Fibroblast of lung (primary cell): ENCODE data around the gene SMNDC1. TPM values are rescaled to one million over a fixed set of nuclear protein-coding genes. Genes with fewer than 3 reads are reported as not detected.

Experiments
- DNase-seq, 2 donors: peaks; one replicate each; pipeline versions ENCODE4 v3.0.0 to v3.0.0-alpha.2; 2010; ENCODE audit warnings: low read depth in 2 of 2
- H2AFZ ChIP-seq: 2 replicates; pipeline ENCODE4 v1.5.1; 2012; ENCODE audit warnings: low read length, control low read depth, inconsistent platforms
- H3K27ac ChIP-seq: 2 replicates; pipeline ENCODE4 v1.5.1; 2011; ENCODE audit warnings: low read length, control low read depth; ENCODE audit not compliant: insufficient read depth
- H3K27me3 ChIP-seq: 2 replicates; pipeline ENCODE4 v1.5.1; 2011; ENCODE audit warnings: mild to moderate bottlenecking, low read length; ENCODE audit not compliant: control insufficient read depth, insufficient read depth
- H3K36me3 ChIP-seq: 2 replicates; pipeline ENCODE4 v1.5.1; 2011; ENCODE audit warnings: low read length; ENCODE audit not compliant: control insufficient read depth, insufficient read depth
- H3K4me1 ChIP-seq: 2 replicates; pipeline ENCODE4 v1.5.1; 2011; ENCODE audit warnings: low read length; ENCODE audit not compliant: control insufficient read depth, insufficient read depth; ENCODE audit errors: extremely low read depth
- H3K4me2 ChIP-seq: 2 replicates; pipeline ENCODE4 v1.5.1; 2011; ENCODE audit warnings: low read length, control low read depth; ENCODE audit not compliant: insufficient read depth; ENCODE audit errors: extremely low read depth
- H3K4me3 ChIP-seq, 4 experiments: fragments of 200-600 bp in 1 of 4; sonication (generic) in 1 of 4; replicated peaks in 1 of 4; 2 replicates each; pipeline ENCODE4 v1.5.1; 2011 to 2016; ENCODE audit warnings: low read length in 4 of 4, low read depth in 3 of 4, mild to moderate bottlenecking in 3 of 4, control low read depth in 2 of 4, inconsistent platforms in 1 of 4, mixed read lengths in 1 of 4; ENCODE audit not compliant: insufficient read depth in 1 of 4; ENCODE audit errors: control extremely low read depth in 1 of 4
- H3K79me2 ChIP-seq: 2 replicates; pipeline ENCODE4 v1.5.1; 2012; ENCODE audit warnings: mild to moderate bottlenecking, low read length, inconsistent platforms; ENCODE audit not compliant: control insufficient read depth, insufficient read depth
- H3K9ac ChIP-seq: 2 replicates; pipeline ENCODE4 v1.5.1; 2011; ENCODE audit warnings: mild to moderate bottlenecking, low read length, control low read depth; ENCODE audit not compliant: insufficient read depth
- H3K9me3 ChIP-seq: 2 replicates; pipeline ENCODE4 v1.5.1; 2012; ENCODE audit warnings: low read depth, low read length; ENCODE audit not compliant: control insufficient read depth, insufficient read depth
- H4K20me1 ChIP-seq: 2 replicates; pipeline ENCODE4 v1.5.1; 2011; ENCODE audit warnings: low read length; ENCODE audit not compliant: control insufficient read depth, insufficient read depth; ENCODE audit errors: extremely low read depth
- EZH2 ChIP-seq: IDR thresholded peaks from 2 replicates; pipeline ENCODE4 v1.5.1; 2012; ENCODE audit warnings: low read length, control low read depth, mild to moderate bottlenecking; ENCODE audit errors: missing control alignments
- polyA plus RNA-seq, 2 donors: library from polyadenylated mRNA; depleted of rRNA in 1 of 2; stranded (reverse) in 1 of 2; unstranded in 1 of 2; fragments of >200 nt; gene quantifications; 2 replicates each; pipeline ENCODE4 v1.2.1, GENCODE V29; 2011 to 2012; ENCODE audit warnings: missing spikeins in 1 of 2
- total RNA-seq: library from RNA; depleted of rRNA; stranded (reverse); fragments of >200 nt; gene quantifications from 2 replicates; pipeline ENCODE4 v1.2.1, GENCODE V29; 2014
- TF ChIP-seq, protein P1 (sequence below), 2 donors: IDR thresholded peaks in 1 of 2; conservative IDR thresholded peaks in 1 of 2; 1 replicate in 1 of 2; 2 replicates in 1 of 2; pipeline ENCODE4 v1.5.1; 2011 to 2012; ENCODE audit warnings: low read length in 2 of 2, control low read depth in 1 of 2, inconsistent platforms in 1 of 2, low read depth in 1 of 2, mild to moderate bottlenecking in 1 of 2

Gene SMNDC1
- total and polyA plus RNA-seq, 2 donors (not counting 1 experiment from before 2014, with no cell fraction given): 8.9 to 19.4 TPM

DNA sequence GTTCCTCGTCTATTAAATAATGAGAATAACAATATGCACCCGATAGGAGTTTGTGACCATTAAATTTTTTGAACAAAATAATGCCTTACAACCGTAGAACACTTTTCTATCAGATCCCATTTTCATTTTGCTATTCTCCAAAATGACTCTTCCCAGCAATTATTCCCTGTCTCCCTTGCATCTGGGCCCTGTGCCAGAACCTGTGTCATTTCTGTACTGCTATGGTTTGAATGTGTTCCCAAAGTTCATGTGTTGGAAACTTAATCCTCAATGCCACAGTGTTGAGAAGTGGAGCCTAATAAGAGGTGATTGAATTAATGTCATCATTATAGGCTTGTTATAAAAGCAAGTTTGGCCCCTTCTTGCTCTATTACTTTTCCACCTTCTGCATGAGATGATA lies 33.2 kb upstream of the SMNDC1 start:
- Histone ChIP-seq H2AFZ (no peak overlapping the region), H3K27me3 (no peaks in the 10 kb centered on the region), H3K4me2 (no peak overlapping the region), H3K36me3 (no peaks in the 10 kb centered on the region), H3K9me3 (no peaks in the 10 kb centered on the region), H4K20me1 (no peaks in the 10 kb centered on the region), H3K4me3 (no peak overlapping the region), H3K27ac (no peak overlapping the region), H3K79me2 (no peaks in the 10 kb centered on the region), H3K9ac (no peak overlapping the region), H3K4me1 (peaks cover 13% of the 10 kb centered on the region)
- peak; percentile 59 to 60 for DNase-seq
- TF ChIP-seq, protein P1, sequence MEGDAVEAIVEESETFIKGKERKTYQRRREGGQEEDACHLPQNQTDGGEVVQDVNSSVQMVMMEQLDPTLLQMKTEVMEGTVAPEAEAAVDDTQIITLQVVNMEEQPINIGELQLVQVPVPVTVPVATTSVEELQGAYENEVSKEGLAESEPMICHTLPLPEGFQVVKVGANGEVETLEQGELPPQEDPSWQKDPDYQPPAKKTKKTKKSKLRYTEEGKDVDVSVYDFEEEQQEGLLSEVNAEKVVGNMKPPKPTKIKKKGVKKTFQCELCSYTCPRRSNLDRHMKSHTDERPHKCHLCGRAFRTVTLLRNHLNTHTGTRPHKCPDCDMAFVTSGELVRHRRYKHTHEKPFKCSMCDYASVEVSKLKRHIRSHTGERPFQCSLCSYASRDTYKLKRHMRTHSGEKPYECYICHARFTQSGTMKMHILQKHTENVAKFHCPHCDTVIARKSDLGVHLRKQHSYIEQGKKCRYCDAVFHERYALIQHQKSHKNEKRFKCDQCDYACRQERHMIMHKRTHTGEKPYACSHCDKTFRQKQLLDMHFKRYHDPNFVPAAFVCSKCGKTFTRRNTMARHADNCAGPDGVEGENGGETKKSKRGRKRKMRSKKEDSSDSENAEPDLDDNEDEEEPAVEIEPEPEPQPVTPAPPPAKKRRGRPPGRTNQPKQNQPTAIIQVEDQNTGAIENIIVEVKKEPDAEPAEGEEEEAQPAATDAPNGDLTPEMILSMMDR (conservative IDR thresholded peaks at IDR 0.05 in 1 of 2, IDR thresholded peaks at IDR 0.05 in 1 of 2; ENCODE audit: low read depth in 1 of 2, low read length in 2 of 2): no peak
- TF ChIP-seq EZH2: no peak

DNA sequence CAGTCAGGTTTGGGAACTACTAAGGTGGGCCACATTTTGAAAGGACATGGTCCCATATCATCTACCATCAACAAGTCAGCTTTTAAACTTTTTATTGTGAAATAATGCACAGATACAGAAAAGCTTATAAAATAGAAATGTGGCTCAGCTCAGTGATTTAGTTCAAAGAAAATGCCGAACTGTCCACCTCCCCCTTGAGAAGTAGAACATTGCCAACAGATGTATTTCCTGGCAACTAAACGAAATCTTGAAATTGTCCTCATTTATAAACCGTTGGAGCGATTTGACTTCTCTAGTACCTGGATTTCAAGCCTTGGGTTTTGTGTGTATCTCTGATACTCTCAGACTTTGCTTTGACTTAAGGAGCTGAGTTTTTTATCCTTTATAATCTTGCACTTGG lies 32.7 kb upstream of the SMNDC1 start:
- DNase-seq: no peak
- Histone ChIP-seq H3K27me3 (no peaks in the 10 kb centered on the region), H3K4me2 (no peak overlapping the region), H4K20me1 (no peaks in the 10 kb centered on the region), H3K9me3 (no peaks in the 10 kb centered on the region), H3K4me3 (no peak overlapping the region), H3K27ac (no peak overlapping the region), H3K9ac (no peak overlapping the region), H3K4me1 (peaks cover 13% of the 10 kb centered on the region), H3K79me2 (no peaks in the 10 kb centered on the region), H3K36me3 (no peaks in the 10 kb centered on the region), H2AFZ (no peak overlapping the region)
- TF ChIP-seq, protein P1 (conservative IDR thresholded peaks at IDR 0.05 in 1 of 2, IDR thresholded peaks at IDR 0.05 in 1 of 2; ENCODE audit: low read depth in 1 of 2, low read length in 2 of 2): no peak
- no peak for TF ChIP-seq EZH2

DNA sequence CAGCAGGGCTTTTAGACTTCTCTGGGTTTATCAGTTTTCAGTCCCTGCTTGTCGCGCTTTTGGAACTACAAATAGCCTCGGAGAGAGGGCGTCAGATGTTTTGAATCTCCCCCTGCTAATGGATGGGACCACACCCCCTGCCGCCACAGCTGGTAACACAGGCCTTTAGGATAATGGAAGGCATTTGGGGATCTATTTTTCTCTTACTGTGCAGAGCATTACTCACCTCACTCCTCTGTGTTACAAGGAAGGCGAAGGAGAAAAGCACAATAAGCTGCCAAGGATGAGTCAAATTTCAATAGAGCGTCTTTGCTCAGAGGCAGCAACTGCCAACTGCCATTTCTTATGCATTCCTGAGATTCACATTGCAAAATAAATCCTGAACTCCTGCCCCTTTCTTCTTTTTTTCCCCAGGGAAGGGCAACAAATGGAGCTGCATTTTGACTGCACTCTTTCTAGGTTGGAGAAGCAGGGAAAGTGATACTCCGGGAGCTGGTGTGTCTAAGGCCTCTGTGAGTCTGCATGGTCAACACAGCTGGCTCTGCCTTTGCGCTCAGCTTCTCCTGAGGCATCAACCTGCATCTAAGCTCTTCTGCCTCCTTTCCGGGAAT lies 31.5 kb upstream of the SMNDC1 start:
- Histone ChIP-seq H3K9ac (no peak overlapping the region), H3K27ac (peak overlapping the region; percentile 62), H3K79me2 (no peaks in the 10 kb centered on the region), H2AFZ (no peak overlapping the region), H3K4me1 (peaks cover 13% of the 10 kb centered on the region), H3K36me3 (no peaks in the 10 kb centered on the region), H3K9me3 (no peaks in the 10 kb centered on the region), H3K4me2 (peak overlapping the region; percentile 72), H3K4me3 (peak overlapping the region in 1 of 4 experiments; percentile 16), H3K27me3 (no peaks in the 10 kb centered on the region), H4K20me1 (no peaks in the 10 kb centered on the region)
- no peak for TF ChIP-seq EZH2
- TF ChIP-seq, protein P1 (conservative IDR thresholded peaks at IDR 0.05 in 1 of 2, IDR thresholded peaks at IDR 0.05 in 1 of 2; ENCODE audit: low read depth in 1 of 2, low read length in 2 of 2): peak; percentile 13 to 36
- DNase-seq: peak; percentile 98 to 99
